HG03066 (cell line): ENCODE data around the gene EDRF1.
"Not testable (repeated sequence)": the region's sequence is repeated elsewhere in the genome, so short reads cannot be mapped to it uniquely, and the experiment has no call there.

Experiments used
- ATAC-seq: cut with Tn5 transposase; IDR thresholded peaks from one replicate; pipeline ENCODE4 v1.9.1; 2021; ENCODE audit warnings: low read depth; ENCODE audit not compliant: unreplicated experiment

Gene EDRF1

GRCh38 chr10:125719173-125720001 lies at the start of gene EDRF1:
Gene EDRF1 (plus strand): TSS chr10:125719709. CDS start chr10:125719808, 99 bp downstream.
- peak; percentile 87 for ATAC-seq

- ATAC-seq = no peak
Measured at GRCh38 chr10:125672884-125673283, 46.6 kb upstream of the EDRF1 start.

GRCh38 chr10:125679436-125679835 lies 40.1 kb upstream of the EDRF1 start:
- ATAC-seq = no peak

DNA sequence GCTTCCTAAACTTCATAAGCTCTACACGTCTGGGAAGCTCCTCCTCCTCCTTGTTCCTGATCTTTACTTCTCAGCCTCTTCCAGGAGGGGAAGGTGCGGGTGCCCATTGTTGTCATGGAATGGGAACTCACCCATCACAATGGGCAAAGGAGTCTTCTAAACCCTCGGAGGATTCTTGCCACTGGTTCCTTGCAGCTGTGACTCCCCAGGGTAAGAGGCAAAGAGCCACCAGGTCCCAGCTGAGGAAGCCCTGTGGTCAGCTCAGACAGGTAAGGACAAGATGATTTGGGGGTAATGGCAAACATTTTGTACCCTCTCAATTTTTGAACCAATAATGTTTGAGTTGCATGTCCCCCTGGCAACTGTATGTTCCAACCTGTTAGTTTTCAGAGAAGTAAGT lies 36.4 kb upstream of the EDRF1 start, which contains the start of gene TEX36:
TSS of gene TEX36 (minus strand) at position 101 of the 400 bp plus-strand sequence. CDS start 174 bp downstream, outside the sequence.
- no peak for ATAC-seq

GRCh38 chr10:125683821-125684220 lies 35.7 kb upstream of the EDRF1 start:
- ATAC-seq = no peak

DNA sequence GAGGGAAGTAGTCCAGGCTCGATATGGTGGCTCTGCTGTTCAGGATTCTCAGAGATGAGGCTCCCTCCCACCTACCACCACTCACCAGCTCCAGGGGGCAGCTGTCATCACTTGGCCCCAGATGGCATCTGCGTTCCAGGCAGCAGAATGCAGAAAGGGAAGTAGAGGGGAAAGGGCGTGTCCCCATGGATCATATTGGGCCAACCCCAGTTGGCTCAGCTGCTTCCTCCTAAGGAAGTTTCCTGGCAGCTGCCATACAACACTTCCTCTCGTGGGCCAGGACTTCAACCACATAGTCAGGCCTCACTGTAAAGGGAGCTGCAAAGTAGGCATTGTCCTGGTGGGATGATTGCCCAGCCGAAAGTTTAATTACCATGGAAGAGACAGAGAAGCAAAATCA lies 34.9 kb upstream of the EDRF1 start:
- no peak for ATAC-seq

DNA sequence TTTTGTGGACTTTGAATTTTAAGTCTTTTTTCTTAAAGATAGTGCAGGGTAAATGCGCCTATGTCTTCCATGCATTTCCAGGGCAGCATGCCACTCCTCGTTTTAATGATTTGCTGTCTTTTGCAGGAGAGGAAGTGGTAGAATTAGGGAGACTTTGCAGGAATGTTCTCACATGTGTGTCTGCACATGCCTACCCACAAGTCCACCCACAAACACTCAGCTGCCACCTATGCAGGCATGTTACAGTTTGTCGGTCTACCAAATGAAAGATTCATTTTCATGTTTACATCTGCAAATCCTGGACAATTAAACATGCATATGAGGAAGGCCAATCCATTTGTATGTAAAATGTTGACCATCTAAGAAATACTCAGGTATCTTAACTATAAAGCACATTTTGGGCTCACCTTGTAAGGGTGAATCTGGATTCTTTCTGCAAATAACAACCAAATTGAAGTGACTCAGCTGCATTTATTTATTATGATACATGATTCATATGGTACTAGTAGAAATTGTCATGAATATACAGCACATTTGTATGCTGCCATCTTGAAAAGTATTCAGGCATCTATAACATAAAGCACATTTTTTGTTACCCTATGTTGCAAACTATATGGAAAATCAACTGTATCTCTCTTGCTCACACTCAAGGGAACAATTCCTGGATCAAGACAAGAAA lies 31.9 kb upstream of the EDRF1 start:
- no peak for ATAC-seq

- no peak for ATAC-seq
Measured at GRCh38 chr10:125689955-125690569, 29.4 kb upstream of the EDRF1 start.

DNA sequence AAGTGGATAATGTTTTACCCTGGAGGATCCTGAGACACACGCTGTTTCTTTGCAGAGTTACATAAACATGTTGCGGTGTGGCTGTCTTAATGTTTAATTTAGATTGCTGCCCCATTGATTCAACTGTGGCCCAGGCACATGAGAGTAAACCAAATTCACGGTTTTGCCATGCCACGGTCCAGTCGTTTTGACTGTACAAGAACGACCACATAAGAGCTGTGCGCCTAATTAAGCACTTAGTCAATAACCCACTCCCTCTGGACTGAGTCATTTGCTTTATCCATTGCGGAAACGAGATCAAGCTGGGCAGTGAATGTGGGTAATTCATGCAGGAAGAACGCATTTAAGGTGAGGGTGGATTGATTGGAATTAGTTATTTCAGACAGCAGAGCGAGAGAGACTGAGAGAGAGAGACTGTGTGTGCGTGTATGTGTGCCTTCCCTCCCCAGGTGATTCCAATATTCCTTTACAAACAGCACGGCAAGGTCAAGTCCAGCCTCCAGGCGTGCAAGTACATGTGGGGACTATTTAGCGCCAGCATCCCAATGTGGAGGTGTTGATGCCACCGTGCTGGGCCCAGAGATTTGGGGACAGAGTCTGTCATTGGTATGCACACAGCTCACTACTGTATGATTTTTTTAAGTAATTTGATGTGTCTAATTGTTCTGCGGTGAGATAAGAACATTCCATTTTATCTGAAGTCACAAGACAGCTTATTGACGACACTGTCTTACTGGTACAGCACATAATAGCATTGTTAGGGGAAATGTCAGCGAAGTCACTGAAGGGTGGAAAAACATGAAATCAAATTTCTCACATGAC lies 28.1 kb upstream of the EDRF1 start:
- no peak for ATAC-seq

GRCh38 chr10:125692196-125692595 lies 27.3 kb upstream of the EDRF1 start:
- ATAC-seq = no peak

DNA sequence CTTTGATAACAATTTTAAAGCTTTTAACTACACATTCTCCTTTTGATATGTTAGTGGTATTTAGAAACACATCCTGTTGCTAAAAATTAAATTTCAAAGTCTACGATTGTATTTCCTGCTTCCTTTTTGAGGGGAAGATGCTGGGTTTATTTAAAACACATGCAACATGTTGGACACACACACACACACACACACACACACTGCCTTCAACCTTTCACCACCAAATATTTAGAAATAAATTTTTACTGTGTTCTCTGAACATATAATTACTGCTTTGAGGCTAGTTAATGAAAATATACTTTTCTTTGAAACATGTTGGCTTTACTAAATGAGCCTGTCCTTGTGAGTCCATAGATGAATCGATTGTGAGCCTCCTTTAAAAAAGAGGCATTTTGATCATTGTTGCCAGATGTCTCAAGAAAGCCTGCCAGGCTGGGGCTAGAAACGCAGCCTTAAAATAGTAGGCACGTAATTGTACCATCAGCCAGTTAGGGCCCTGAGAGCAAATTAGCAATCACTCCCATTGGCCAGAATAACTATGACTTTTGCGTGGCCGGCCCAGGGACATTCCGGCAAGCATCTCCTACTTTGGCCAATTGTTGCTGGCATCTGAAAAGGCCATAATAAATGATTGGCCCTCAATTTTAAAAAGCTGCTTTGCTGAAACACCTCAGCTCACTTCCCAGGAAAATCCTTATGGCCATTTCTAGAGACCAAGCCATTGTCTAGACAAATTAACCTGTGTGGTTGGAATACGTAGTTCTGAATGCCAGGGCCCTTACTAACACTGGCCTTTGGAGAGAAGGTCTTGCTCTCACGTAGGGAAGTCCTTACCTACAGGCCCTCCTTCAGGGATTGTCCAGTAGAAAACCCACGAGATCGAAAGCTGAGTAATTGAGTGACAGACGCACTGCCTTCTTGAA lies 26.6 kb upstream of the EDRF1 start:
- ATAC-seq = no peak

DNA sequence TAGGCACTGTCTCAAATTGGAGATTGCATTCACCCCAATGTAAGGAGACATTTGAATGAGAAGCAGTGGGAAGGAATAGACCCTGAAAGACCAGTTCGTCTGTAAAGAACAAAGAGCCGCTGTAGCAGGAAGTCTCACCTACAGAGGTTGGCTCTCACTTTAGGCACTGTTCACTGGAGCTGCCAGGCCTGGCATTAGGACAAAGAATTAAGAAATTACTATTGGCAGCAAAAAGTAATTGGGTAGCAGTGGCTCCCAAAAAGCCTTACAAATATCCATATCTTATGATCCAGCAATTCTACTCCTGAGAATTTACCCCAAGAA lies 26.0 kb upstream of the EDRF1 start:
- no peak for ATAC-seq

DNA sequence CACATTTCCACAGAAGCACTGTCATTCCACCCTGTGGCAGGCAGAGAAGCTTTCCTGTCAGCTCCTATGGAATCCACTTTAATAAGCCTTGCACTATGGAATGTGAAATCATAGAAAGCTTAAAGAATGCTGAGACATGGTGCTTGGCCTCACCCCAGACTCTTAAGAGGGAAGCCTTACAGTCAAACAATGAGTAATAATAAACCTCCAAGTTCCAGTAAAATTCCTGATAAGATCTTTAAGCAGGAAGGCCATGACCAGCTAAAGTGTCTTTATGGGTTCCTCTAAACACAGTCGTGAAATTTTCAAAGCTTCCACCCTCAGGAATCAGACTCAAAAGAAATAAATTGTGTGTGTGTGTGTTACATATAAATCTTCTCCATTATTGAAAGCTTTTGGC lies 24.6 kb upstream of the EDRF1 start:
- ATAC-seq = no peak

- ATAC-seq = not testable (repeated sequence)
Measured at GRCh38 chr10:125696884-125697283, 22.6 kb upstream of the EDRF1 start.

DNA sequence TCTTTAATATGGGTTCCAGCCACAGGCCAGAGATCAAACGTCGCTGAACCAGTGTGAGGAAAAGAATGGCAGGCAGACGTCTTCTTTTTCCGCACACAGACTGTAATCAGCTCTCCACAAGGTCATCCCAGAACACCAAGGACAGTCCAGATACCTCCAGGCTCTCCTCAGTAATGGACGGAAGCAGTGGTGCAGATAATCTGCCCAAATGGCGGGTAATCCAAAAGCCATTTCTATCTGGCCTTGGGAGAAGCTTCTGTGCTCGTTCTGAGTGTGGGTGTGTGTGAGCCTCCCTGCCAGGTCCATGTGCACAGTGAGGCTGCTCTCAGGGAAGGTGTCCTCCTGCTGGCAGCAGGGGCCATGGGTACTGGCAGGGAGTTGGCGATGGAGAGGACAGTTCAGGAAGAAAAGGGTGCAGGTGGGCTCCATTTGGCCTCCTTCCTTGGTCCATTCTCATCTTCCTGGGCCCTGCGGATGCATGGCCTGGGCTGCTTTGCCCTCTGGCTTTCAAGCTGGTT lies 21.0 kb upstream of the EDRF1 start:
- no peak for ATAC-seq

DNA sequence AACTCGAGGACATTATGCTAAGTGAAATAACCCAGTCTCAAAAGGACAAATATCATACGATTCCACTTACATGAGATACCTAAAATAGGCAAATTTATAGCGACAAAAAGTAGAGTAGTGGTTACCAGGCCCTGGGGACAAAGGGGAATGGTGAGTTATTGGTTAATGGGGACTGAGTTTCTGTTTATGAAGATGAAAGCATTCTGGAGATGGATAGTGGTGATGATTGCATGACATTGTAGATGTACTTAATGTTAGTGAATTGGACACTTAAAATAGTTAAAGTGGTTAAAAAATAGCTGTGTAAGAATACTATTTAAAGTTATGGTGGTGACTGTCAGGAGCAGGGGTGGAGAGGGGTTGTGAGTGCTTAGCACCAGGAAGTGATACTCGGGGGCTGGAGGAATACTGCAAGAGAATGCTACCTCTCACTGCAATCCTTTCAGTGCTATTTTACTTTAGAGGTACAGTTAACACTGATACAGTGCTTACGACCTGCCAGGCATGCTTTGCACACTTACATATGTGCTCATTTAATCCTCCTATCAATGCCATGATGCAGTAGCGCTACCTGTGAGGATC lies 19.9 kb upstream of the EDRF1 start:
- no peak for ATAC-seq

DNA sequence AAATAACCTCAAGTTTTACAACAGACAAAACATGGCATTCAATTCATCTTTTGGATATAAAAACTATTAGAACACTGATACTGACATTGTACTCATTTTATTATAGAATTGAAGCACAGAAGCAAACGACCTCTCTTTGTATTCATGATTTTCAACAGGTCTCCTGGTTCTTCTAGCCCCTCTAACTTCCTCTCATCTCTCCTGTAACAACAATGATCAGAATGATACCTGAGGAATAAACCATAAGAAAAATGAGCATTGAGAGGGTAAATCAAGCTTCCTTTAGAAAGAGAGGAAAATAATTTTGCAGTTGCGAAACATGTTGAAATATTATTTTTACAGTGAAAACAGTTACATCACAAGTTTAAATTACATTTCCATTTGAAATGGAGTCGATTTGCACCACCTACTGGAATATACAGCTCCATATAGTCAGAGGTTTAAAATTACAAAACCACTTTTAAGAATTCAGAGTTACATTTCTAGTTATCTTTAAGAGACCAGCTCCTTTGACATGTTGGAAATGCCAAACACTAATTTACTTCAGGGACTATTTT lies 19.1 kb upstream of the EDRF1 start:
- ATAC-seq = no peak

- ATAC-seq = no peak
Measured at GRCh38 chr10:125707541-125708468, 11.7 kb upstream of the EDRF1 start.
